Esophagus squamous epithelium (tissue), 5 donors: Measurements from ENCODE around the gene P4HA2. TPM values are rescaled to one million over a fixed set of nuclear protein-coding genes. Genes with fewer than 3 reads are reported as not detected.
"Not testable (repeated sequence)": the region's sequence is repeated elsewhere in the genome, so short reads cannot be mapped to it uniquely, and the experiment has no call there.

Experiments used
- DNase-seq: peaks from one replicate; lab custom pipeline; 2025; lab: John Stamatoyannopoulos, UW
- H3K27ac ChIP-seq, 4 donors: fragments of 200-600 bp; sonication (generic); one replicate each; pipeline ENCODE4 v1.5.1; 2016 to 2019; ENCODE audit warnings: mild to moderate bottlenecking in 1 of 4
- H3K27me3 ChIP-seq, 4 donors: fragments of 200-600 bp; sonication (generic); 1 replicate in 3 of 4; 2 replicates in 1 of 4; pipeline versions ENCODE4 v1.5.1 to v1.6.0; 2017 to 2021; ENCODE audit warnings: antibody characterized with exemption in 1 of 4
- H3K36me3 ChIP-seq, 3 donors: fragments of 200-600 bp; sonication (generic); one replicate each; pipeline ENCODE4 v1.5.1; 2016 to 2019
- H3K4me1 ChIP-seq, 3 donors: fragments of 200-600 bp; sonication (generic); one replicate each; pipeline ENCODE4 v1.5.1; 2017 to 2019
- H3K4me3 ChIP-seq, 4 donors: fragments of 200-600 bp; sonication (generic); 1 replicate in 3 of 4; 2 replicates in 1 of 4; pipeline ENCODE4 v1.5.1; 2016 to 2019; ENCODE audit warnings: mild to moderate bottlenecking in 2 of 4, moderate library complexity in 1 of 4
- H3K9me3 ChIP-seq, 3 donors: fragments of 200-600 bp; sonication (generic); one replicate each; pipeline ENCODE4 v1.5.1; 2016 to 2019
- POLR2A ChIP-seq, 4 donors: fragments of 450-650 bp; IDR thresholded peaks; one replicate each; pipeline ENCODE4 v1.6.1; 2017; ENCODE audit warnings: antibody characterized with exemption in 4 of 4, mild to moderate bottlenecking in 4 of 4, moderate library complexity in 3 of 4
- WGBS, 2 donors: methylation state at CpG; one replicate each; pipeline ENCODE4 v1.1.5; 2018; 5-methylcytosine and 5-hydroxymethylcytosine counted together
- intact Hi-C: fragments of 100-400 bp; cut with DNase I; formaldehyde crosslinking; loops from one replicate; pipeline ENCODE4 v1.15.0; 2022
- total RNA-seq, 4 donors: library from RNA; depleted of rRNA; stranded (reverse); fragments of >200 nt; gene quantifications; one replicate each; pipeline ENCODE4 v1.1.0, GENCODE V29; 2016
- TF ChIP-seq, protein P1 (sequence below), 6 experiments: fragments of 450-650 bp in 4 of 6; fragments of 200-600 bp in 2 of 6; sonication (generic) in 2 of 6; IDR thresholded peaks; one replicate each; pipeline ENCODE4 v1.5.1; 2016 to 2019; ENCODE audit warnings: antibody characterized with exemption in 6 of 6, mild to moderate bottlenecking in 4 of 6, moderate library complexity in 4 of 6
- donor health status: DM: yes; HTN: yes; CAD: no.

The P4HA2 gene
- total RNA-seq, 4 donors from 2014 or later, result 14.7 to 22.2 (median 16.7) TPM

DNA sequence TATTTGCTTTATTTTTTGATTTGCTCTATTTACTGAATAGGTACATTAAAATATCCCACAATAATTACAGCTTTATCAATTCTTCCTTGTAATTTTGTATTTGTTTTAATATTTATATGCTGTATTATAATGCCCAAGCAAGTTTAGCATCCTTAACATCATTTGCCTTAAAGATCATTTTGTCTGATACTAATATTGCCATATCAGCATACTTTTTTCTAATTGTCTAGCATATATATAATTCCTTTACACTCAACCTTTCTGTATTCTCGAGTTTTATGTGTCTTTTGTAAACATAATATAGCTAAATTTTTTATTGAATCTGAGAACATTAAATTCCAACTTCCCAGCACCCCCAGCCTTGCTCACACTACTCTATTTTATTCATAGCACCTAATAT is 64.7 kb downstream of the P4HA2 start:
- Histone ChIP-seq H3K4me1 (no peaks in the 10 kb centered on the region), H3K36me3 (no peaks in the 10 kb centered on the region), H3K27me3 (no peaks in the 10 kb centered on the region), H3K9me3 (peaks cover 0 to 4% (median 0%) of the 10 kb centered on the region in 3 donors), H3K27ac (no peak overlapping the region), H3K4me3 (no peak overlapping the region)
- DNase-seq, result no peak
- WGBS, 2 donors, result 41 to 55% methylated on average over 1 of the region's 1 CpG
- intact Hi-C loops, result no loop called here
- TF ChIP-seq, protein P1, sequence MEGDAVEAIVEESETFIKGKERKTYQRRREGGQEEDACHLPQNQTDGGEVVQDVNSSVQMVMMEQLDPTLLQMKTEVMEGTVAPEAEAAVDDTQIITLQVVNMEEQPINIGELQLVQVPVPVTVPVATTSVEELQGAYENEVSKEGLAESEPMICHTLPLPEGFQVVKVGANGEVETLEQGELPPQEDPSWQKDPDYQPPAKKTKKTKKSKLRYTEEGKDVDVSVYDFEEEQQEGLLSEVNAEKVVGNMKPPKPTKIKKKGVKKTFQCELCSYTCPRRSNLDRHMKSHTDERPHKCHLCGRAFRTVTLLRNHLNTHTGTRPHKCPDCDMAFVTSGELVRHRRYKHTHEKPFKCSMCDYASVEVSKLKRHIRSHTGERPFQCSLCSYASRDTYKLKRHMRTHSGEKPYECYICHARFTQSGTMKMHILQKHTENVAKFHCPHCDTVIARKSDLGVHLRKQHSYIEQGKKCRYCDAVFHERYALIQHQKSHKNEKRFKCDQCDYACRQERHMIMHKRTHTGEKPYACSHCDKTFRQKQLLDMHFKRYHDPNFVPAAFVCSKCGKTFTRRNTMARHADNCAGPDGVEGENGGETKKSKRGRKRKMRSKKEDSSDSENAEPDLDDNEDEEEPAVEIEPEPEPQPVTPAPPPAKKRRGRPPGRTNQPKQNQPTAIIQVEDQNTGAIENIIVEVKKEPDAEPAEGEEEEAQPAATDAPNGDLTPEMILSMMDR (IDR thresholded peaks at IDR 0.05), result no peak
- TF ChIP-seq POLR2A (IDR thresholded peaks at IDR 0.05), result no peak

DNA sequence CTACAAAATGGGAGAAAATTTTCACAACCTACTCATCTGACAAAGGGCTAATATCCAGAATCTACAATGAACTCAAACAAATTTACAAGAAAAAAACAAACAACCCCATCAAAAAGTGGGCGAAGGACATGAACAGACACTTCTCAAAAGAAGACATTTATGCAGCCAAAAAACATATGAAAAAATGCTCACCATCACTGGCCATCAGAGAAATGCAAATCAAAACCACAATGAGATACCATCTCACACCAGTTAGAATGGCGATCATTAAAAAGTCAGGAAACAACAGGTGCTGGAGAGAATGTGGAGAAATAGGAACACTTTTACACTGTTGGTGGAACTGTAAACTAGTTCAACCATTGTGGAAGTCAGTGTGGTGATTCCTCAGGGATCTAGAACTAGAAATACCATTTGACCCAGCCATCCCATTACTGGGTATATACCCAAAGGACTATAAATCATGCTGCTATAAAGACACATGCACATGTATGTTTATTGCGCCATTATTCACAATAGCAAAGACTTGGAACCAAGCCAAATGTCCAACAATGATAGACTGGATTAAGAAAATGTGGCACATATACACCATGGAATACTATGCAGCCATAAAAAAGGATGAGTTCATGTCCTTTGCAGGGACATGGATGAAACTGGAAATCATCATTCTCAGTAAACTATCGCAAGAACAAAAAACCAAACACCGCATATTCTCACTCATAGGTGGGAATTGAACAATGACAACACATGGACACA is 65.9 kb downstream of the P4HA2 start:
- WGBS, 2 donors, result 94 to 100% methylated on average over 1 to 2 of the region's 5 CpGs
- H3K27me3 ChIP-seq, H3K4me3 ChIP-seq, H3K27ac ChIP-seq, intact Hi-C loops, H3K4me1 ChIP-seq, DNase-seq, H3K9me3 ChIP-seq, H3K36me3 ChIP-seq: not testable (repeated sequence)

DNA sequence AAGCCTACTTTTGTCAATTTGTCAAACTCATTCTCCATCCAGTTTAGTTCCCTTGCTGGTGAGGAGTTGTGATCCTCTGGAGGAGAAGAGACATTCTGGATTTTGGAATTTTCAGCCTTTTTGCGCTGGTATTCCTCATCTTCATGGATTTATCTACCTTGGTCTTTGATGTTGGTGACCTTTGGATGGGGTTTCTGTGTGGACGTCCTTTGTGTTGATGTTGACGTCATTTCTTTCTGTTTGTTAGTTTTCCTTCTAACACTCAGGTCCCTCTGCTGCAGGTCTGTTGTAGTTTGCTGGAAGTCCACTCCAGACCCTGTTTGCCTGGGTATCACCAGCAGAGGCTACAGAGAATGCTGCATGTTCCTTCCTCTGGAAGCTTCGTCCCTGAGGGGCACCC is 71.2 kb downstream of the P4HA2 start:
- no peak for TF ChIP-seq POLR2A (IDR thresholded peaks at IDR 0.05)
- TF ChIP-seq, protein P1 (IDR thresholded peaks at IDR 0.05), result no peak
- intact Hi-C loops, result no loop called here
- H3K27ac ChIP-seq, result no peak overlapping the region
- peaks cover 0 to 12% (median 5%) of the 10 kb centered on the region in 3 donors for H3K9me3 ChIP-seq
- 51 to 80% methylated on average over 3 of the region's 4 CpGs for WGBS, 2 donors
- no peak for DNase-seq
- H3K36me3 ChIP-seq, result no peaks in the 10 kb centered on the region
- H3K27me3 ChIP-seq, result no peaks in the 10 kb centered on the region
- H3K4me1 ChIP-seq, result no peaks in the 10 kb centered on the region
- H3K4me3 ChIP-seq, result no peak overlapping the region

DNA sequence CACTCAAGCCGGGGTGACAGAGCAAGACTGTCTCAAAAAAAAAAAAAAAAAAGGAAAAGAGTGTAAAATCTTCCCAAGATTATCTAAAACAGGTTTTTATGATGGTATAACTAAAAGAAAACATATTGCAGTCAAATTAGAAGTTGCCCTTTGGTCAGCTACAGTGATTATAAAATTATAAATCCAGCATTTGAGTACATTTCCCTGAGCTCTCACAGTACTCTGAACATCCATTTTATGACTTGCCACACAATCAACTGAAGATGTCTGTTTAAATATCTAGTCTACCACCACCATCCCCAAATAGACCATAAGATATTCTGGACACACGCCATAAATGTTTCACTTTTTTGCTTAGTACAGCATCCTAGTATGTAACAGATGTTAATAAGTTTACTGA is 77.1 kb downstream of the P4HA2 start:
- no peak overlapping the region for H3K4me3 ChIP-seq
- H3K9me3 ChIP-seq, result peaks cover 0 to 12% (median 5%) of the 10 kb centered on the region in 3 donors
- TF ChIP-seq POLR2A (IDR thresholded peaks at IDR 0.05), result no peak
- TF ChIP-seq, protein P1 (IDR thresholded peaks at IDR 0.05), result no peak
- no peak for DNase-seq
- H3K27me3 ChIP-seq, result no peaks in the 10 kb centered on the region
- intact Hi-C loops, result no loop called here
- H3K27ac ChIP-seq, result no peak overlapping the region
- no peaks in the 10 kb centered on the region for H3K4me1 ChIP-seq
- no peaks in the 10 kb centered on the region for H3K36me3 ChIP-seq
- 78 to 86% methylated on average over 2 of the region's 2 CpGs for WGBS, 2 donors

DNA sequence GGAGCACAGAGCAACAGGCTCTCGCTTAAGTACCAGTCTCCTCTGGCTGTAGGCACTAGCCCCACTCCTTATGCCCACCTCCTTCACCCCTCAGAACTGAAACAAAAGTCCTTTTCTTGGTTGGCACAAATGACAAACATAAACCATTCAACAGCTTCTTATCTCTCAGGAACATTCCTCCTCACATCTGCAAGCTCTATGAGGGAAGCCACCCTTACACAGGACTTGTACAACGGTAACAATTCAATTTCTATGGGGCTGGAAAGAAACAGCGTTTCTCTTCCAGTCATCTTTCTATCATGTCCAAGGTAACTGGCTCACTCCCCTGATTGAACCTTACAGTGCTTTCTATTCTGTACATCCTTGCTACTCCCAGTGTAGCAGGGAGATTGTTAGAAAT is 80.0 kb downstream of the P4HA2 start:
- Histone ChIP-seq H3K27me3 (no peaks in the 10 kb centered on the region), H3K9me3 (peaks cover 0 to 25% (median 4%) of the 10 kb centered on the region in 3 donors), H3K36me3 (no peaks in the 10 kb centered on the region), H3K4me3 (no peak overlapping the region), H3K4me1 (no peaks in the 10 kb centered on the region), H3K27ac (no peak overlapping the region)
- intact Hi-C loops, result no loop called here
- 70 to 92% methylated on average over 3 of the region's 3 CpGs for WGBS, 2 donors
- no peak for DNase-seq
- TF ChIP-seq, protein P1 (IDR thresholded peaks at IDR 0.05), result no peak
- TF ChIP-seq POLR2A (IDR thresholded peaks at IDR 0.05), result no peak

DNA sequence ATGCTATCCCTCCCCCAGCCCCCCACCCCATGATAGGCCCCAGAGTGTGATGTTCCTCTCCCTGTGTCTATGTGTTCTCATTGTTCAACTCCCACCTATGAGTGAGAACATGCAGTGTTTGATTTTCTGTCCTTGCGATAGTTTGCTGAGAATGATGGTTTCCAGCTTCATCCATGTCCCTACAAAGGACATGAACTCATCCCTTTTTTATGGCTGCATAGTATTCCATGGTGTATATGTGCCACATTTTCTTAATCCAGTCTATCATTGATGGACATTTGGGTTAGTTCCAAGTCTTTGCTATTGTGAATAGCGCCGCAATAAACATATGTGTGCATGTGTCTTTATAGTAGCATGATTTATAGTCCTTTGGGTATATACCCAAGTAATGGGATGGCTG is 82.3 kb downstream of the P4HA2 start:
- H3K4me3 ChIP-seq, H3K36me3 ChIP-seq, intact Hi-C loops, H3K4me1 ChIP-seq, DNase-seq, H3K27ac ChIP-seq, H3K27me3 ChIP-seq: not testable (repeated sequence)
- peaks cover 0 to 24% (median 4%) of the 10 kb centered on the region in 3 donors for H3K9me3 ChIP-seq
- 98 to 100% methylated on average over 3 of the region's 3 CpGs for WGBS, 2 donors
